K562 (cell line): ENCODE data around the gene SMS. TPM values are rescaled to one million over a fixed set of nuclear protein-coding genes. Genes with fewer than 3 reads are reported as not detected.

Source experiments
- ATAC-seq: fragments of 200-7000 bp; cut with Tn5 transposase; 3 replicates; pipeline ENCODE4 v1.9.1; 2020; ENCODE audit warnings: moderate library complexity
- BruUV-seq: library from RNA; stranded (reverse); fragments of 400-500 nt; replicated peaks from 2 replicates; lab custom pipeline; 2021; lab: Mats Ljungman, UMichigan
- CTCF ChIA-PET: fragments of 300-600 bp; formaldehyde crosslinking; extraction: SDS; loops from one replicate; lab custom pipeline; 2021; ENCODE audit warnings: low intra/inter-chr PET ratio; lab: Yijun Ruan, JAX
- POLR2A ChIA-PET: fragments of 300-600, 350-650 bp; sonication (Branson Sonifier 250); formaldehyde crosslinking; extraction: SDS; loops from one replicate; lab custom pipeline; 2021; ENCODE audit warnings: antibody characterized with exemption, inconsistent platforms; lab: Yijun Ruan, JAX
- DNase-seq, 4 experiments: peaks; one replicate each; pipeline versions ENCODE4 v3.0.0 to v3.0.0-alpha.2; 2011 to 2018; ENCODE audit warnings: low spot score in 3 of 4, mixed read lengths in 3 of 4; ENCODE audit errors: extremely low read depth in 1 of 4
- FAIRE-seq: peaks from 2 replicates; lab custom pipeline; 2011; peaks lifted over from hg19 to GRCh38; lab: Jason Lieb, UNC
- H2AFZ ChIP-seq: 2 replicates; pipeline ENCODE4 v1.6.0; 2011; ENCODE audit warnings: low read depth, low read length, control low read depth, inconsistent platforms
- H3K27ac ChIP-seq: fragments of 200-600 bp; 3 replicates; pipeline ENCODE4 v1.8.0; 2011; ENCODE audit warnings: low read depth, mild to moderate bottlenecking, control low read depth, inconsistent platforms, low read length, moderate library complexity, mixed read lengths; ENCODE audit errors: extremely low read depth
- H3K27me3 ChIP-seq, 2 experiments: fragments of 300-600 bp in 1 of 2; 2 replicates in 1 of 2; 3 replicates in 1 of 2; pipeline versions ENCODE4 v1.6.0 to v1.8.0; 2011; ENCODE audit warnings: inconsistent platforms in 2 of 2, low read length in 2 of 2, mild to moderate bottlenecking in 1 of 2, mixed read lengths in 1 of 2, moderate library complexity in 1 of 2; ENCODE audit not compliant: control insufficient read depth in 2 of 2, insufficient read depth in 2 of 2
- H3K36me3 ChIP-seq: fragments of 300-600 bp; 3 replicates; pipeline ENCODE4 v1.8.0; 2011; ENCODE audit warnings: mild to moderate bottlenecking, low read length, inconsistent platforms; ENCODE audit not compliant: control insufficient read depth, insufficient read depth
- H3K4me1 ChIP-seq, 2 experiments: fragments of 200-600 bp in 1 of 2; replicated peaks in 1 of 2; 2 replicates in 1 of 2; 3 replicates in 1 of 2; pipeline versions ENCODE4 v1.5.1 to v1.8.0; 2011; ENCODE audit warnings: inconsistent platforms in 2 of 2, low read length in 2 of 2, mild to moderate bottlenecking in 1 of 2, mixed read lengths in 1 of 2, moderate library complexity in 1 of 2; ENCODE audit not compliant: control insufficient read depth in 2 of 2, insufficient read depth in 2 of 2
- H3K4me2 ChIP-seq: 2 replicates; pipeline ENCODE4 v1.6.1; 2011; ENCODE audit warnings: low read length, control low read depth, inconsistent platforms, mixed read lengths; ENCODE audit not compliant: insufficient read depth
- H3K4me3 ChIP-seq: fragments of 200-600 bp; sonication (generic), shearing (Covaris generic); 2 replicates; pipeline ENCODE4 v1.5.1; 2016; ENCODE audit warnings: control low read depth, inconsistent platforms
- H3K79me2 ChIP-seq: fragments of 200-600 bp; 3 replicates; pipeline ENCODE4 v1.8.0; 2011; ENCODE audit warnings: low read length, inconsistent platforms; ENCODE audit not compliant: control insufficient read depth, insufficient read depth
- H3K9ac ChIP-seq, 2 experiments: 2 replicates each; pipeline versions ENCODE4 v1.6.0 to v1.6.1; 2011; ENCODE audit warnings: low read depth in 2 of 2, low read length in 2 of 2, control low read depth in 1 of 2, inconsistent platforms in 1 of 2, mild to moderate bottlenecking in 1 of 2, mixed read lengths in 1 of 2; ENCODE audit not compliant: insufficient read depth in 1 of 2
- H3K9me1 ChIP-seq: one replicate; pipeline ENCODE4 v1.6.0; 2011; ENCODE audit warnings: inconsistent platforms, mild to moderate bottlenecking, low read length, moderate library complexity; ENCODE audit not compliant: control insufficient read depth, insufficient read depth
- H3K9me3 ChIP-seq: replicated peaks from 2 replicates; pipeline ENCODE4 v1.5.1; 2011; ENCODE audit warnings: low read depth, low read length, inconsistent platforms; ENCODE audit not compliant: control insufficient read depth, insufficient read depth
- H4K20me1 ChIP-seq: replicated peaks from 2 replicates; pipeline ENCODE4 v1.6.1; 2011; ENCODE audit warnings: low read length, inconsistent platforms, mixed read lengths; ENCODE audit not compliant: control insufficient read depth, insufficient read depth
- ATF1 ChIP-seq, 2 experiments: fragments of 450-650 bp in 1 of 2; IDR thresholded peaks; 2 replicates each; pipeline ENCODE4 v1.6.1; 2016; ENCODE audit warnings: missing compliant biosample characterization in 1 of 2, missing genetic modification characterization in 1 of 2
- BACH1 ChIP-seq: fragments of 200-800 bp; sonication (Bioruptor generic); IDR thresholded peaks from 2 replicates; pipeline ENCODE4 v1.6.1; 2016; ENCODE audit warnings: missing genetic modification characterization, missing compliant biosample characterization
- NR2C2 ChIP-seq, 2 experiments: fragments of 200-800 bp in 1 of 2; sonication (Bioruptor generic) in 1 of 2; sonication (generic) in 1 of 2; formaldehyde crosslinking in 1 of 2; IDR thresholded peaks; 2 replicates each; pipeline versions ENCODE4 v1.6.1 to v1.8.0; 2016 to 2022; ENCODE audit warnings: mild to moderate bottlenecking in 1 of 2, missing compliant biosample characterization in 1 of 2, missing genetic modification characterization in 1 of 2, missing genetic modification reagents in 1 of 2
- POLR2H ChIP-seq: IDR thresholded peaks from 2 replicates; pipeline ENCODE4 v1.6.1; 2016; ENCODE audit warnings: missing genetic modification characterization, low read depth, mild to moderate bottlenecking, control low read depth, missing compliant biosample characterization, moderate library complexity
- RAD21 ChIP-seq, 2 experiments: fragments of 250-450 bp in 1 of 2; fragments of 450-650 bp in 1 of 2; sonication (Bioruptor Pico) in 1 of 2; formaldehyde crosslinking in 1 of 2; IDR thresholded peaks in 1 of 2; conservative IDR thresholded peaks in 1 of 2; 2 replicates each; pipeline versions ENCODE4 v1.4.0 to v1.8.0; 2020 to 2022; ENCODE audit warnings: mild to moderate bottlenecking in 2 of 2, moderate library complexity in 1 of 2
- ZNF384 ChIP-seq: IDR thresholded peaks from 2 replicates; pipeline ENCODE4 v1.6.1; 2012; ENCODE audit warnings: low read depth, low read length, improper control_type of control experiment
- ZNF408 ChIP-seq: fragments of 250-450 bp; sonication (Bioruptor Pico); IDR thresholded peaks from 2 replicates; pipeline ENCODE4 v1.4.0; 2020; ENCODE audit warnings: low read depth, mild to moderate bottlenecking, moderate library complexity
- ZNF57 ChIP-seq: fragments of 450-650 bp; formaldehyde crosslinking; IDR thresholded peaks from 2 replicates; pipeline ENCODE4 v1.4.0; 2020; ENCODE audit warnings: mild to moderate bottlenecking, moderate library complexity
- WGBS: fragments of 100-300 bp; shearing (Covaris generic); methylation state at CpG from one replicate; pipeline ENCODE4 v1.1.6; 2016; ENCODE audit warnings: low coverage, mixed read lengths; ENCODE audit not compliant: insufficient coverage; ENCODE audit errors: missing lambda C conversion rate; 5-methylcytosine and 5-hydroxymethylcytosine counted together
- in situ Hi-C: fragments of 300-500 bp; cut with MboI; formaldehyde crosslinking; loops from 4 replicates; pipeline ENCODE4 v1.15.0; 2018; ENCODE audit warnings: inconsistent platforms, mixed read lengths
- intact Hi-C: fragments of 100-400 bp; cut with micrococcal nuclease; formaldehyde crosslinking; loops from 2 replicates; pipeline ENCODE4 v1.14.2; 2022
- polyA plus RNA-seq, 8 experiments: library from polyadenylated mRNA; depleted of rRNA in 4 of 8; stranded (reverse) in 5 of 8; unstranded in 3 of 8; fragments of >200 nt; fragmentation: Nextera tagmentation in 2 of 8; fragmentation: Illumina TruSeq in 1 of 8; extraction: Ambion mirVana in 2 of 8; extraction: Trizol in 1 of 8; gene quantifications; 2 replicates each; pipeline versions ENCODE4 v1.2.1 to v1.2.3, GENCODE V29; 2011 to 2014; ENCODE audit warnings: inconsistent platforms in 1 of 8, missing spikeins in 1 of 8
- total RNA-seq, 7 experiments: library from RNA; depleted of rRNA in 6 of 7; stranded (reverse); fragments of >200 nt in 6 of 7; fragmentation: Illumina TruSeq in 2 of 7; extraction: Trizol in 2 of 7; gene quantifications; 2 replicates each; pipeline versions ENCODE4 v1.2.1 to v1.2.3, GENCODE V29; 2011 to 2021; ENCODE audit warnings: low replicate concordance in 1 of 7
- TF ChIP-seq, protein P1 (sequence below), 3 experiments: IDR thresholded peaks in 2 of 3; conservative IDR thresholded peaks in 1 of 3; 2 replicates each; pipeline ENCODE4 v1.5.1; 2011 to 2012; ENCODE audit warnings: low read length in 3 of 3, mild to moderate bottlenecking in 3 of 3, control low read depth in 2 of 3, improper control_type of control experiment in 1 of 3, inconsistent platforms in 1 of 3, low read depth in 1 of 3, mixed read lengths in 1 of 3, moderate library complexity in 1 of 3; ENCODE audit not compliant: insufficient read depth in 2 of 3

Gene SMS
- total and polyA plus RNA-seq, 9 of the 15 experiments (the other 6 are each of a cell fraction or from before 2014, with no cell fraction given): 71.1 to 193 (median 152) TPM

DNA sequence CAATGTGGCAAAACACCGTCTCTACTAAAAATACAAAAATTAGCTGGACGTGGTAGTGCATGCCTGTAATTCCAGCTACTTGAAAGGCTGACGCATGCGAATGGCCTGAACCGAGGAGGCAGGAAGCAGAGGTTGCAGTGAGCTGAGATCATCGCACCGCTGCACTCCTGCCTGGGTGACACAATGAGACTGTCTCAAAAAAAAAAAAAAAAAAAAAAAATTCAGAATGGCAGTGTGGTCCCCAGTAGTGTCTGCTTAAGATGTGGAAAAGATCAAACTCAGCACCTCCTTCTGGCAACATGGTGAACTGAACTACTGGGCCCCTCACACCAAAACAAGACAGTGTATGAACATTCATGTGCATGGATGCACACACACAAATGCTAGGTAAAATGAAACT is 32.2 kb downstream of the SMS start:
- DNase-seq (no peak), FAIRE-seq (no peak)
- in situ Hi-C loops: no loop called here
- Histone ChIP-seq H3K36me3 (peaks cover 89% of the 10 kb centered on the region), H3K27ac (no peak overlapping the region), H3K27me3 (no peaks in the 10 kb centered on the region), H3K9ac (no peak overlapping the region), H3K9me3 (no peaks in the 10 kb centered on the region), H3K4me2 (no peak overlapping the region), H2AFZ (no peak overlapping the region)
- BruUV-seq: no TSS peak
- WGBS: 97% methylated on average over 5 of the region's 7 CpGs
- POLR2A ChIA-PET: no interaction called here
- TF ChIP-seq RAD21 (CRISPR knock-in tag; conservative IDR thresholded peaks at IDR 0.05 in 1 of 2, IDR thresholded peaks at IDR 0.05 in 1 of 2): 0 out of 4 replicates have a peak, but pooled peaks of 1 of the 2 experiments have one; percentile 23
- TF ChIP-seq ATF1 (CRISPR knock-in tag; IDR thresholded peaks at IDR 0.05): no peak
- no peak for TF ChIP-seq ATF1 (tag; IDR thresholded peaks at IDR 0.05)
- TF ChIP-seq ZNF57 (CRISPR knock-in tag): no peak
- TF ChIP-seq ZNF408 (CRISPR knock-in tag): no peak
- no peak for TF ChIP-seq POLR2H (tag)
- TF ChIP-seq, protein P1, sequence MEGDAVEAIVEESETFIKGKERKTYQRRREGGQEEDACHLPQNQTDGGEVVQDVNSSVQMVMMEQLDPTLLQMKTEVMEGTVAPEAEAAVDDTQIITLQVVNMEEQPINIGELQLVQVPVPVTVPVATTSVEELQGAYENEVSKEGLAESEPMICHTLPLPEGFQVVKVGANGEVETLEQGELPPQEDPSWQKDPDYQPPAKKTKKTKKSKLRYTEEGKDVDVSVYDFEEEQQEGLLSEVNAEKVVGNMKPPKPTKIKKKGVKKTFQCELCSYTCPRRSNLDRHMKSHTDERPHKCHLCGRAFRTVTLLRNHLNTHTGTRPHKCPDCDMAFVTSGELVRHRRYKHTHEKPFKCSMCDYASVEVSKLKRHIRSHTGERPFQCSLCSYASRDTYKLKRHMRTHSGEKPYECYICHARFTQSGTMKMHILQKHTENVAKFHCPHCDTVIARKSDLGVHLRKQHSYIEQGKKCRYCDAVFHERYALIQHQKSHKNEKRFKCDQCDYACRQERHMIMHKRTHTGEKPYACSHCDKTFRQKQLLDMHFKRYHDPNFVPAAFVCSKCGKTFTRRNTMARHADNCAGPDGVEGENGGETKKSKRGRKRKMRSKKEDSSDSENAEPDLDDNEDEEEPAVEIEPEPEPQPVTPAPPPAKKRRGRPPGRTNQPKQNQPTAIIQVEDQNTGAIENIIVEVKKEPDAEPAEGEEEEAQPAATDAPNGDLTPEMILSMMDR (IDR thresholded peaks at IDR 0.05 in 2 of 3, conservative IDR thresholded peaks at IDR 0.05 in 1 of 3; ENCODE audit: insufficient read depth in 2 of 3, low read depth in 1 of 3, low read length in 3 of 3): peak in 2 of 3 experiments; percentile 16 to 24; a peak in 1 of 6 replicates
- no peak for TF ChIP-seq BACH1 (tag)
- peak; percentile 74 for TF ChIP-seq ZNF384
- TF ChIP-seq NR2C2 (CRISPR knock-in tag; IDR thresholded peaks at IDR 0.05): no peak
- TF ChIP-seq NR2C2 (tag; IDR thresholded peaks at IDR 0.05): no peak
- TF ChIP-seq, all 486 proteins: peak for 3
- no peak overlapping the region for H3K4me3 ChIP-seq
- peaks cover 2% of the 10 kb centered on the region for H3K9me1 ChIP-seq
- intact Hi-C loops: loop anchor here (5.0 kb wide), 2 partner anchors 40 to 135 kb away; partner anchors contain the start of gene MBTPS2
- CTCF ChIA-PET: interaction anchor here (1.1 kb wide), 1 partner anchor 134 kb away, joined by 5 read pairs; no protein-coding TSS in a partner anchor
- ATAC-seq: peak; percentile 83
- H4K20me1 ChIP-seq: no peaks in the 10 kb centered on the region
- no peaks in the 10 kb centered on the region; the same call in 2 of the 3 replicates for H3K79me2 ChIP-seq
- peaks cover 0 to 3% of the 10 kb centered on the region in 2 experiments; a peak in 3 of 5 replicates for H3K4me1 ChIP-seq
